ENCODE measurements around the gene RASSF10.

The RASSF10 gene

GRCh38 chr11:13047884-13048283 lies 38.8 kb downstream of the RASSF10 start:
- no peak overlapping the region for H3K27ac ChIP-seq
- DNase-seq (ENCODE audit: low read depth, low spot score): no peak

- peak overlapping the region; percentile 38 for H3K27ac ChIP-seq
- DNase-seq (ENCODE audit: low read depth, low spot score): peak; percentile 24
Measured at GRCh38 chr11:13051257-13051656, 42.1 kb downstream of the RASSF10 start.

GRCh38 chr11:13052130-13052571 lies 43.0 kb downstream of the RASSF10 start:
- DNase-seq (ENCODE audit: low read depth, low spot score): peak; percentile 31
- H3K27ac ChIP-seq: peak overlapping the region; percentile 38

- no peak overlapping the region for H3K27ac ChIP-seq
Measured at GRCh38 chr11:13053255-13053917, 44.3 kb downstream of the RASSF10 start.

GRCh38 chr11:13054278-13054677 lies 45.2 kb downstream of the RASSF10 start:
- no peak for DNase-seq (ENCODE audit: low read depth, low spot score)
- H3K27ac ChIP-seq: no peak overlapping the region

More at GRCh38 chr11:13053255-13053917, 44.3 kb downstream of the RASSF10 start:
- no peak for DNase-seq (ENCODE audit: low read depth, low spot score)

- no peak for DNase-seq (ENCODE audit: low read depth, low spot score)
- no peak overlapping the region for H3K27ac ChIP-seq
Measured at GRCh38 chr11:13055200-13055599, 46.1 kb downstream of the RASSF10 start.

- no peak overlapping the region for H3K27ac ChIP-seq
- DNase-seq (ENCODE audit: low read depth, low spot score): no peak
Measured at GRCh38 chr11:13061294-13061990, 52.3 kb downstream of the RASSF10 start.
